ENCODE measurements around the gene SEMA6A.

Gene SEMA6A

DNA sequence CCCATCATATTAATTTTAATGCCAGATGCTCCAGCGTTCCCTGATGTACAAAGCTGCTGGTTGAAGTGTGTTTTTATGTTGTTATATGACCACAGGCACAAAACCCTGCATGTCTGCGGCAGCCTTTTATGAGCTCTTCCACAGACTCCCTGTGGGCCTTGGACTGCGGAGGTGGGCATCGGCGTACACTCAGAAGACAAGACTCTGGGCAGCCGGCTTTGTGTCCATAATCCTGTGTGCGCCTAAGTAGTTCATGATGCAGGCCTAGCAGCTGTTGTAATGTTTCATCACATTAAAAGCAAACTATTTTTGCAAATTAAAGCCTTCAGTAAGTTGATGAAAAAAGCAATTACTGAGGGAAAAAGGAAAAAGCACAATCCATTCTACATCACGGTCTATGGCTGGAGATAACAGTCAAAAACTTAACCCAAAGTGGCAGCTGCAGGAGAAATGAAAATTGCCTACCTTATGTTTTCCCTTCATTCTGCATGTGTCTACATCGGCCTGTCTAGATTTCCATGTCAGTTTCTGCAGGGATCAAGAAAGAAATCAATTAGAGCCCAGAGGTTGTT is 78.8 kb downstream of the SEMA6A start:
- DNase-seq (ENCODE audit: low read depth): no peak

DNA sequence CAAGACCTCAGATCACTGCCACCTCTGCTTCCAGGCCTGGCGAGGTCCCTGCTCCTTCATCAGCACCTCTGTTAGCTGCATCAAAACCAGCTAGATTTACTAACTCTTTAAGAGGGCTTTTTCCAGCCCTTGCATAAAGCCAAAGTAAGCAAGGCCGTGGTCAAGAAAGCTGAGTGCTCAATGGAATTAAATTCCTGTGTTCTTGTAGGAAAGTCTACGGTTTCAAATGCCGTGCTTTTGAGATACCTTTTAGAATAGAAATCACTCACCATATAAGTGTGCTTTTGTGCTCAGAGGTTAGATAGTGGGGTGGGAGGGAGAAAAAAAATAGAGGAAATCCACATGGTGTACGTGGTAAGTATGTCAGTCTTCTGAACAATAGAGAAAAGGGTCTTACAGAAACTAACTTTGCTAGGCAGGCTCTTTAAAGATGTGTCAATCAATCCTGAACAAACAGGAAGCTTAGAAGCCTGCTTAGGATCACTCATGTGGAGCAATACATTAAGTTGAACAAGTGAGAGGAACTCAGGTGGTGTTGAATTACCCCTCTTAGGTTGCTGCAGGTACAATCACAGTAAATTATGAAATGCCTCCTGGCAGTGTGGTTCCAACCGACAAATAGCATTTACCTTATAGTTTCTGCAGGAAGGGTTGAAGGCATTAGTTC is 79.7 kb downstream of the SEMA6A start:
- DNase-seq (ENCODE audit: low read depth): no peak

- DNase-seq (ENCODE audit: low read depth): no peak
These were observed 81.8 kb downstream of the SEMA6A start for GRCh38 chr5:116492776-116493175.

- peak; percentile 82 for DNase-seq (ENCODE audit: low read depth)
These were observed 82.5 kb downstream of the SEMA6A start for GRCh38 chr5:116492016-116492623.

- DNase-seq (ENCODE audit: low read depth): no peak
These were observed 86.1 kb downstream of the SEMA6A start for GRCh38 chr5:116488356-116489041.

GRCh38 chr5:116487045-116487444 is 87.6 kb downstream of the SEMA6A start:
- DNase-seq (ENCODE audit: low read depth): no peak

GRCh38 chr5:116486588-116486987 is 88.0 kb downstream of the SEMA6A start:
- no peak for DNase-seq (ENCODE audit: low read depth)

DNA sequence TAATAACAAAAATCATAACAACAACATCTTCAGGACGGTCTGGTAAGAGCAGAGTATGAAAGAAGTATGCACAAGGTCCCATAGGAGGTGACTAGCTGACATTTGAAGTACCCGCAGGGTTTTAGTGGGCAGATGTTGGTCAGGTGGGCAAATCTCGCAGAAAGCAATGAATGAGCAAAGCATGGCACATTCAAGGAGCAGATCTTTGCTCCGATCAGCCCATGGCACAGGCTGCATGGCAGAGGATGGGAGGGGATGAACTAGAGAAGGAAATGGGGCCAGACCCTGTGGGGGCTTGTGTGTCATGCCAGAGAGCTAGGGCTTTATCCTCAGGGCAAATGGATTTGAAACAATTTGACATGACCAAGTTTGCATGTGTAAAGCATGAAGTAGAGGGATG is 90.0 kb downstream of the SEMA6A start:
- no peak for DNase-seq (ENCODE audit: low read depth)

GRCh38 chr5:116482394-116482793 is 92.2 kb downstream of the SEMA6A start:
- peak; percentile 33 for DNase-seq (ENCODE audit: low read depth)

GRCh38 chr5:116480894-116481510 is 93.6 kb downstream of the SEMA6A start:
- no peak for DNase-seq (ENCODE audit: low read depth)

DNA sequence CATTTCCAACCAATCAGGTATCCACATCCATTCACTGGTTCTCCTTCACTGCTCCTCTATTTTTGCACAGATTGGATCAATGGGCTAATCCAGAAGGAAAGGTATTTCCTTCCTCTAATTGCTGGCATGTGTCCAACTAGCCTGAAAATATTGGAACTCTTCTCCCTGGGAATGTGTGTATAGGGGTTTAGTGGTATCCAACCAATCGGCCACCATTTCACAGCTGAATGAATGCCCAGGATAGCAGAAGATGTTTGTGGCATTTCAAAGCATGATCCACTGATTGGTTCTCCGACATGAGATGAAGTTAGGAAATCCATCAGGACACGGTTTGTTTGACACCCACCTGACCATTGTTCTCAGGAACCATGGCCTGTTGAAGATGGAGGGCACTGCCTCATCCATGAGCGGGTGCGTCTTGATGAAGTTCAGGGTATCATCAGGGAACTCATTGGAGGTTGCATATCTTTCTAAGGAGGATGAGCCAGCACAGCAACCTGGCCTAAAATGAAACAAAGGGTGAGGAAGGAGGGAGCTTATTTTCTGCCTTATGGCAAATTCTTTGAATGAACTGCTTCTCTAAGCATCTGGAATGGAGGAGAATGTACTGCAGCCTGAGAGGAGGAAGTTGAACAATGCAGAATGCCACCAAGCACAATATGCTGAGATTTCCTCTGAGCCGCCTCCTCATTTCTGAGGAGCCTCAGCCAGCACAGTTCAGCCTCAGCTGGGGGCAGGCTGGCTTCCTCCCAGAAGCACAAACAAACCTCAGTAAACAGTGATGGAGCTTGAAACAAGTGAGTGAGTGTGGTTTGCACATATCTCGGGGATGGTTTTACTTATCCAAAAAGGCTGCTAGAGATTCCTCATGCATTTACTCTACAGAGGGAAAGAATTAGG is 94.6 kb downstream of the SEMA6A start:
- DNase-seq (ENCODE audit: low read depth): no peak

DNA sequence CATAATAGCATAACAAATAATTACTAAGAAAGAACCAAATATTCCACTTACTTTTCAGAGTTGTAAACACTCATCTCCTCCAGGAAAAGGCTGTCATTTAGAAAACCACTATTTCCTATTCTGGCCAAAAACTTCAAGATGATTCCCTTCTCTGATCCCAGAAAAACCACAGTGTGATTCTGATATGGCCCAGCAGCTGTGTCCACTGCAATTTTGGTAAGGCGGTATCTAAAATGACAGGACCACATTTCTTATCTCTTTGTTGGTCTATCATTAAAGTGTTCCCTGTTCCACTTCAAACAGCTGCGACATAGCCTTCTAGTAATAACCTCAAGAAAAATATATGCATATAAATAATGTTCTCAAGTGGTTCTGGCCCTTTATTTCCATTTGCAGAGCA is 96.1 kb downstream of the SEMA6A start:
- DNase-seq (ENCODE audit: low read depth): no peak

DNA sequence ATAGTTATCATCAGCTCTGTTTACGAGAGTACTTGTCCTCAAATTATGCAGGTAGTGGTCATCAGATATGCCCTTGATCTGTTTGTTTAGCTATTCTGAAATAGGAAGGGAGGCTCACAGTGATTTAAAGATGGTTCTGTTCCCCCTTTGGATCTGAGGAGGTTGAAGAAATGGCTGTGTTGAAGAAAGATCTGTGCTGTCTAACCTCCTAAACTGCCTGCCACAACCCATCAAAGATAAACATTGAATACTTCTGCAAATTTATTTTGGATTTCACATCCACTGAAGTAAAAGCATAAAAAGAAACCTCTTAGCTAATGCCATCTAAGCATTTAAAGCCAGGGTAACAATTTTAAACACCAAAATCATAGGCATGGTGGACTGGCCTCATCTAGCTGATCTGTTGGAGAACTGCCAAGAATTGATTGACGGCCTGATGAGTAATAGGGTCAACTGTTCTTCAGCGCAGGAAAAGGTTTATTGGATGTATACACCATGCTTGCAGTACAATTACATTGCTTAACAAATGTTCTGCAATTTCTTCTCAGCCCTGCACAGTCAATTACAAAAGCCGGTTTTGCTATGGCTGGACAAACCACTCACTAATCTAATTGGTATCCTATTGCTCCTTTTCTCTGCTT is 97.6 kb downstream of the SEMA6A start:
- no peak for DNase-seq (ENCODE audit: low read depth)

- no peak for DNase-seq (ENCODE audit: low read depth)
These were observed 99.3 kb downstream of the SEMA6A start for GRCh38 chr5:116475338-116475737.

DNA sequence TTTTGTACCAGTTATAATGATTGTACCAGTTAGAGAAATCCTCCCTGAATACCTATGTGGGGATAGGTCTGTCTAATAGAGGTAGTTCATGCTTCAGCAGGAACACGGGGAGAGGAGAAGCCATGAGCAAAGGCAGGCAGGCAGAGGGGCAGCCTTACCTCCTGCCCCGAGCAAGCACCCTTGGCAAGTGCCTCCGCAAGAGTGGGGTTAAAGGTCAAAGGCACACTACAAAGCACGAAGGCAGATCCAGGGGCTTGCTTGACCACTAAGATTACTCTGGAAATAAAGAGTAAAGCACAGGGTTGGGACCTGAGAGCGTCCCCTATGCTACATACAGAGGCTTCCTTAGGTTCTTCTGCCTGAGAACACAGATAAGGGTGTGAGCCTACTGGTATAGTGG is 100.9 kb downstream of the SEMA6A start:
- DNase-seq (ENCODE audit: low read depth): no peak

DNA sequence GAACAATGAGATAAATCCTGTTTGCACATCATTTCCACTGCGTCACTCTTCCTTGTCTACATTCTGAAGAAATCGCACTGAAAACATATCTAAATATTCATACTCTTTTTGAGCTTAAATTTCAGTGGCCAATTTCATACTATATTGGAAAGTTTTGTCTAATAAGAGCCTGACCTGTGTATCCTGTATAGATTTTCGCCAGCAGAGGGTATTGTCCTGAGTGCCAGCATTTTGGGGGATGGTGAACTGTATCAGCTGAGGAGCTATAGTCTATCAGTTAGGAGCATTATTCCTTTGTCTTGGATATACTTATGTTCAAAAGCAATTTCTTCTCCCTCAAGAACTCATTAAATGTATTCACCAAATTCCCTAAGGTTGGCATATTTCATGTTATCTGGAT is 102.3 kb downstream of the SEMA6A start:
- DNase-seq (ENCODE audit: low read depth): no peak

- no peak for DNase-seq (ENCODE audit: low read depth)
These were observed 105.0 kb downstream of the SEMA6A start for GRCh38 chr5:116469631-116470030.

DNA sequence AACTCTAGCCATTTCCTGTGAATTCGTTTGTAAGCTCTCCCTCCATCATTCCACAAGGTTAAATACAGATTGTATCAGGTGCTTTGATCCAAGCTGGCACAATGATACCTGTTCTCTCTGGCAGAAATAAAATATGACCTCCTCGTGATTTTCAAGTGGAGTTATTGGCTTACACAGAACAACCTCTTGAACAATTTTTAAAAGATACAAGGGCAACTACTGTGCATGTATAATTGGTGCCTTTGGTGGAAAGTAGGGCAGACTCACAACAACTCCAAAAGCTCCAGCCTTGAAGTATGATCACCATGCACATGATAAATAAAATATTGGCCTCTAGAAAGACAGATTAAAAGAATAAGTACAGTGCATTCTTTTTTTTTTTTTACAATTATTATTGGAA is 106.0 kb downstream of the SEMA6A start:
- no peak for DNase-seq (ENCODE audit: low read depth)

- DNase-seq (ENCODE audit: low read depth): no peak
These were observed 107.2 kb downstream of the SEMA6A start for GRCh38 chr5:116467465-116467843.

- DNase-seq (ENCODE audit: low read depth): no peak
These were observed 107.7 kb downstream of the SEMA6A start for GRCh38 chr5:116466727-116467464.
